GM23248 (cell line): ENCODE results near the gene KRTAP5-1.

ENCODE experiments used
- EZH2 ChIP-seq: fragments of 200-600 bp; sonication (generic); IDR thresholded peaks from 2 replicates; pipeline ENCODE4 v1.6.1; 2018; ENCODE audit warnings: antibody characterized with exemption, mild to moderate bottlenecking; ENCODE audit not compliant: insufficient read depth, poor library complexity, severe bottlenecking
- EZH2phosphoT487 ChIP-seq: fragments of 200-600 bp; sonication (generic); IDR thresholded peaks from 2 replicates; pipeline ENCODE4 v1.6.1; 2018; ENCODE audit warnings: antibody characterized with exemption, moderate library complexity, mild to moderate bottlenecking, low read depth; ENCODE audit not compliant: insufficient read depth

GRCh38 chr11:1540074-1540473 is 45.0 kb downstream of the KRTAP5-1 start:
- TF ChIP-seq EZH2 (no peak), EZH2phosphoT487 (no peak)
